HG03025 (cell line): ENCODE results near the gene MEGF9.

Source experiments
- ATAC-seq: cut with Tn5 transposase; IDR thresholded peaks from one replicate; pipeline ENCODE4 v1.9.1; 2021; ENCODE audit warnings: mild to moderate bottlenecking, moderate library complexity; ENCODE audit not compliant: unreplicated experiment, low FRiP score

MEGF9 gene

GRCh38 chr9:120708526-120709224 is 5.6 kb downstream of the MEGF9 start:
- no peak for ATAC-seq

GRCh38 chr9:120707170-120707569 is 7.1 kb downstream of the MEGF9 start:
- ATAC-seq, result no peak

- ATAC-seq, result no peak
These were observed 9.1 kb downstream of the MEGF9 start for GRCh38 chr9:120705174-120705573.

GRCh38 chr9:120702075-120702474 is 12.2 kb downstream of the MEGF9 start:
- no peak for ATAC-seq

GRCh38 chr9:120701248-120701647 is 13.0 kb downstream of the MEGF9 start:
- no peak for ATAC-seq

GRCh38 chr9:120698766-120699165 is 15.5 kb downstream of the MEGF9 start:
- no peak for ATAC-seq

GRCh38 chr9:120697448-120697847 is 16.8 kb downstream of the MEGF9 start:
- ATAC-seq, result no peak

GRCh38 chr9:120696551-120697230 is 17.6 kb downstream of the MEGF9 start:
- no peak for ATAC-seq

GRCh38 chr9:120694559-120694958 is 19.7 kb downstream of the MEGF9 start:
- no peak for ATAC-seq

- no peak for ATAC-seq
These were observed 20.6 kb downstream of the MEGF9 start for GRCh38 chr9:120693700-120694008.

- no peak for ATAC-seq
These were observed 21.2 kb downstream of the MEGF9 start for GRCh38 chr9:120692901-120693699.

- ATAC-seq, result no peak
These were observed 23.9 kb downstream of the MEGF9 start for GRCh38 chr9:120690372-120690771.

GRCh38 chr9:120689860-120690259 is 24.4 kb downstream of the MEGF9 start:
- no peak for ATAC-seq

GRCh38 chr9:120688758-120689157 is 25.5 kb downstream of the MEGF9 start:
- no peak for ATAC-seq

- ATAC-seq, result no peak
These were observed 31.1 kb downstream of the MEGF9 start for GRCh38 chr9:120683150-120683549.

- no peak for ATAC-seq
These were observed 33.1 kb downstream of the MEGF9 start for GRCh38 chr9:120681121-120681520.

- ATAC-seq, result no peak
These were observed 33.7 kb downstream of the MEGF9 start for GRCh38 chr9:120680579-120680978.

- no peak for ATAC-seq
These were observed 34.1 kb downstream of the MEGF9 start for GRCh38 chr9:120680161-120680560.

GRCh38 chr9:120677965-120678364 is 36.3 kb downstream of the MEGF9 start:
- ATAC-seq, result no peak

GRCh38 chr9:120676767-120677402 is 37.4 kb downstream of the MEGF9 start:
- ATAC-seq, result no peak

GRCh38 chr9:120668399-120668798 is 45.9 kb downstream of the MEGF9 start:
- ATAC-seq, result no peak
